GM12878 (cell line): ENCODE results near the gene SERPINE2.

Source experiments
- SP1 ChIP-seq: IDR thresholded peaks from one replicate; pipeline ENCODE4 v1.6.1; 2011; ENCODE audit warnings: low read depth, low read length
- SUZ12 ChIP-seq: fragments of 200-600 bp; sonication (generic); IDR thresholded peaks from one replicate; pipeline ENCODE4 v1.6.1; 2018; ENCODE audit warnings: antibody characterized with exemption, mild to moderate bottlenecking; ENCODE audit not compliant: unreplicated experiment
- TAF1 ChIP-seq: IDR thresholded peaks from 2 replicates; pipeline ENCODE4 v1.6.1; 2011; ENCODE audit warnings: mild to moderate bottlenecking, low read depth, low read length, borderline replicate concordance
- ZNF24 ChIP-seq: fragments of 450-650 bp; IDR thresholded peaks from 2 replicates; pipeline ENCODE4 v1.6.1; 2017; ENCODE audit warnings: antibody characterized with exemption, mild to moderate bottlenecking
- TF ChIP-seq, protein P1 (sequence below): fragments of 150-350 bp; IDR thresholded peaks from 2 replicates; pipeline ENCODE4 v1.6.1; 2016; ENCODE audit warnings: low read depth, low read length
- TF ChIP-seq, protein P2 (sequence below): fragments of 450-650 bp; formaldehyde crosslinking; IDR thresholded peaks from 2 replicates; pipeline ENCODE4 v1.4.0; 2020; ENCODE audit warnings: mild to moderate bottlenecking, moderate library complexity
- TF ChIP-seq, protein P3 (sequence below): IDR thresholded peaks from 2 replicates; pipeline ENCODE4 v1.6.1; 2011; ENCODE audit warnings: borderline replicate concordance, low read depth, mild to moderate bottlenecking, moderate library complexity, low read length; ENCODE audit not compliant: insufficient read depth, poor library complexity, severe bottlenecking

DNA sequence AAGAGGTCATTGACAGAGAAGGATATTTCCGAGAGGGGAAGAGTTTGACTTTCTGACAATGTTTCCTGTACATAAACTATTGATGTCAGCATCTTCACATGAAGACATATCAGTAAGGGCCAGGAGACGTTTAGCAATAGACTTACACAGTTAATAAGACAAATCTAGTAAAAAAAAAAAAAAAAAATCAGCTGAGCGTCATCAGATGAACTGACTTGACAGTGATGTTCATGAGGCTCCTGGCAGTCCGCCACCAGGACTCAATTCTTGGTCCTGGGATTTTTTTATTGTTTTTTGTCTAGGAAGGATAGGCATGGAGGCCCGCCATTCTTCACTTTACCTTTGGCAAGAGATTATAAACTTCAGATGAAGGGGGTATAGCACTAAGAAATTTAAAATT lies 67.4 kb downstream of the SERPINE2 start:
- TF ChIP-seq TAF1, result no peak
- no peak for TF ChIP-seq ZNF24
- TF ChIP-seq, protein P1, sequence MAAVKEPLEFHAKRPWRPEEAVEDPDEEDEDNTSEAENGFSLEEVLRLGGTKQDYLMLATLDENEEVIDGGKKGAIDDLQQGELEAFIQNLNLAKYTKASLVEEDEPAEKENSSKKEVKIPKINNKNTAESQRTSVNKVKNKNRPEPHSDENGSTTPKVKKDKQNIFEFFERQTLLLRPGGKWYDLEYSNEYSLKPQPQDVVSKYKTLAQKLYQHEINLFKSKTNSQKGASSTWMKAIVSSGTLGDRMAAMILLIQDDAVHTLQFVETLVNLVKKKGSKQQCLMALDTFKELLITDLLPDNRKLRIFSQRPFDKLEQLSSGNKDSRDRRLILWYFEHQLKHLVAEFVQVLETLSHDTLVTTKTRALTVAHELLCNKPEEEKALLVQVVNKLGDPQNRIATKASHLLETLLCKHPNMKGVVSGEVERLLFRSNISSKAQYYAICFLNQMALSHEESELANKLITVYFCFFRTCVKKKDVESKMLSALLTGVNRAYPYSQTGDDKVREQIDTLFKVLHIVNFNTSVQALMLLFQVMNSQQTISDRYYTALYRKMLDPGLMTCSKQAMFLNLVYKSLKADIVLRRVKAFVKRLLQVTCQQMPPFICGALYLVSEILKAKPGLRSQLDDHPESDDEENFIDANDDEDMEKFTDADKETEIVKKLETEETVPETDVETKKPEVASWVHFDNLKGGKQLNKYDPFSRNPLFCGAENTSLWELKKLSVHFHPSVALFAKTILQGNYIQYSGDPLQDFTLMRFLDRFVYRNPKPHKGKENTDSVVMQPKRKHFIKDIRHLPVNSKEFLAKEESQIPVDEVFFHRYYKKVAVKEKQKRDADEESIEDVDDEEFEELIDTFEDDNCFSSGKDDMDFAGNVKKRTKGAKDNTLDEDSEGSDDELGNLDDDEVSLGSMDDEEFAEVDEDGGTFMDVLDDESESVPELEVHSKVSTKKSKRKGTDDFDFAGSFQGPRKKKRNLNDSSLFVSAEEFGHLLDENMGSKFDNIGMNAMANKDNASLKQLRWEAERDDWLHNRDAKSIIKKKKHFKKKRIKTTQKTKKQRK, result no peak
- TF ChIP-seq SP1, result no peak
- TF ChIP-seq, protein P2, sequence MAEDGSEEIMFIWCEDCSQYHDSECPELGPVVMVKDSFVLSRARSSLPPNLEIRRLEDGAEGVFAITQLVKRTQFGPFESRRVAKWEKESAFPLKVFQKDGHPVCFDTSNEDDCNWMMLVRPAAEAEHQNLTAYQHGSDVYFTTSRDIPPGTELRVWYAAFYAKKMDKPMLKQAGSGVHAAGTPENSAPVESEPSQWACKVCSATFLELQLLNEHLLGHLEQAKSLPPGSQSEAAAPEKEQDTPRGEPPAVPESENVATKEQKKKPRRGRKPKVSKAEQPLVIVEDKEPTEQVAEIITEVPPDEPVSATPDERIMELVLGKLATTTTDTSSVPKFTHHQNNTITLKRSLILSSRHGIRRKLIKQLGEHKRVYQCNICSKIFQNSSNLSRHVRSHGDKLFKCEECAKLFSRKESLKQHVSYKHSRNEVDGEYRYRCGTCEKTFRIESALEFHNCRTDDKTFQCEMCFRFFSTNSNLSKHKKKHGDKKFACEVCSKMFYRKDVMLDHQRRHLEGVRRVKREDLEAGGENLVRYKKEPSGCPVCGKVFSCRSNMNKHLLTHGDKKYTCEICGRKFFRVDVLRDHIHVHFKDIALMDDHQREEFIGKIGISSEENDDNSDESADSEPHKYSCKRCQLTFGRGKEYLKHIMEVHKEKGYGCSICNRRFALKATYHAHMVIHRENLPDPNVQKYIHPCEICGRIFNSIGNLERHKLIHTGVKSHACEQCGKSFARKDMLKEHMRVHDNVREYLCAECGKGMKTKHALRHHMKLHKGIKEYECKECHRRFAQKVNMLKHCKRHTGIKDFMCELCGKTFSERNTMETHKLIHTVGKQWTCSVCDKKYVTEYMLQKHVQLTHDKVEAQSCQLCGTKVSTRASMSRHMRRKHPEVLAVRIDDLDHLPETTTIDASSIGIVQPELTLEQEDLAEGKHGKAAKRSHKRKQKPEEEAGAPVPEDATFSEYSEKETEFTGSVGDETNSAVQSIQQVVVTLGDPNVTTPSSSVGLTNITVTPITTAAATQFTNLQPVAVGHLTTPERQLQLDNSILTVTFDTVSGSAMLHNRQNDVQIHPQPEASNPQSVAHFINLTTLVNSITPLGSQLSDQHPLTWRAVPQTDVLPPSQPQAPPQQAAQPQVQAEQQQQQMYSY (CRISPR knock-in tag), result no peak
- TF ChIP-seq, protein P3, sequence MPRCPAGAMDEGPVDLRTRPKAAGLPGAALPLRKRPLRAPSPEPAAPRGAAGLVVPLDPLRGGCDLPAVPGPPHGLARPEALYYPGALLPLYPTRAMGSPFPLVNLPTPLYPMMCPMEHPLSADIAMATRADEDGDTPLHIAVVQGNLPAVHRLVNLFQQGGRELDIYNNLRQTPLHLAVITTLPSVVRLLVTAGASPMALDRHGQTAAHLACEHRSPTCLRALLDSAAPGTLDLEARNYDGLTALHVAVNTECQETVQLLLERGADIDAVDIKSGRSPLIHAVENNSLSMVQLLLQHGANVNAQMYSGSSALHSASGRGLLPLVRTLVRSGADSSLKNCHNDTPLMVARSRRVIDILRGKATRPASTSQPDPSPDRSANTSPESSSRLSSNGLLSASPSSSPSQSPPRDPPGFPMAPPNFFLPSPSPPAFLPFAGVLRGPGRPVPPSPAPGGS, result no peak
- no peak for TF ChIP-seq SUZ12
